GM23338 (cell line): ENCODE measurements around the gene CACNA1C. TPM values are rescaled to one million over a fixed set of nuclear protein-coding genes. Genes with fewer than 3 reads are reported as not detected.

Experiments used
- ATAC-seq: fragments of 200-7000 bp; cut with Tn5 transposase; 3 replicates; pipeline ENCODE4 v1.9.1; 2020
- DNase-seq: peaks from one replicate; pipeline ENCODE4 v3.0.0-alpha.2; 2015; ENCODE audit warnings: low spot score
- H2AFZ ChIP-seq: fragments of 200-600 bp; sonication (generic); 2 replicates; pipeline ENCODE4 v1.8.0; 2016; ENCODE audit warnings: antibody characterized with exemption, mild to moderate bottlenecking, moderate library complexity
- H3F3A ChIP-seq: fragments of 200-600 bp; sonication (generic); replicated peaks from 2 replicates; pipeline ENCODE4 v1.8.0; 2017; ENCODE audit warnings: antibody characterized with exemption, mixed run types, low read depth
- H3K27ac ChIP-seq: fragments of 200-600 bp; sonication (generic); 2 replicates; pipeline ENCODE4 v1.6.1; 2016; ENCODE audit warnings: low read depth
- H3K27me3 ChIP-seq: fragments of 200-600 bp; sonication (generic); 2 replicates; pipeline ENCODE4 v1.8.0; 2016; ENCODE audit warnings: mild to moderate bottlenecking, mixed run types, moderate library complexity; ENCODE audit not compliant: insufficient read depth
- H3K36me3 ChIP-seq: fragments of 200-600 bp; sonication (generic); 2 replicates; pipeline ENCODE4 v1.8.0; 2016; ENCODE audit warnings: mild to moderate bottlenecking; ENCODE audit not compliant: insufficient read depth
- H3K4me1 ChIP-seq: fragments of 200-600 bp; sonication (generic); 2 replicates; pipeline ENCODE4 v1.8.0; 2016; ENCODE audit warnings: mild to moderate bottlenecking, moderate library complexity; ENCODE audit not compliant: insufficient read depth
- H3K4me2 ChIP-seq: fragments of 200-600 bp; sonication (generic); 2 replicates; pipeline ENCODE4 v1.7.1; 2017; ENCODE audit warnings: mixed run types
- H3K4me3 ChIP-seq: fragments of 200-600 bp; sonication (generic); 2 replicates; pipeline ENCODE4 v1.6.1; 2016; ENCODE audit warnings: mixed run types
- H3K79me2 ChIP-seq: fragments of 200-600 bp; sonication (generic); replicated peaks from 2 replicates; pipeline ENCODE4 v1.8.0; 2017; ENCODE audit warnings: mild to moderate bottlenecking; ENCODE audit not compliant: insufficient read depth
- H3K9me2 ChIP-seq: fragments of 200-600 bp; sonication (generic); 2 replicates; pipeline ENCODE4 v1.8.0; 2017; ENCODE audit not compliant: insufficient read depth
- H4K20me1 ChIP-seq: fragments of 200-600 bp; sonication (generic); replicated peaks from 2 replicates; pipeline ENCODE4 v1.8.0; 2017; ENCODE audit warnings: mild to moderate bottlenecking; ENCODE audit not compliant: insufficient read depth
- H3K27ac Mint-ChIP-seq: 2 replicates; pipeline ENCODE4 v1.8.0; 2020; ENCODE audit warnings: inconsistent platforms, mild to moderate bottlenecking, moderate library complexity, mixed read lengths
- H3K27me3 Mint-ChIP-seq: 3 replicates; pipeline ENCODE4 v1.8.0; 2022; ENCODE audit warnings: low read depth, mild to moderate bottlenecking, moderate library complexity, mixed read lengths, inconsistent platforms; ENCODE audit not compliant: insufficient read depth, poor library complexity
- H3K36me3 Mint-ChIP-seq: 3 replicates; pipeline ENCODE4 v1.8.0; 2021; ENCODE audit warnings: low read depth, mild to moderate bottlenecking, inconsistent platforms, moderate library complexity, mixed read lengths
- H3K4me1 Mint-ChIP-seq: 3 replicates; pipeline ENCODE4 v1.8.0; 2020; ENCODE audit warnings: mild to moderate bottlenecking, inconsistent platforms, mixed read lengths
- H3K4me3 Mint-ChIP-seq: 3 replicates; pipeline ENCODE4 v1.8.0; 2021; ENCODE audit warnings: moderate library complexity, mild to moderate bottlenecking, inconsistent platforms, mixed read lengths
- H3K9me3 Mint-ChIP-seq: 3 replicates; pipeline ENCODE4 v1.8.0; 2020; ENCODE audit warnings: moderate library complexity, mild to moderate bottlenecking, inconsistent platforms, mixed read lengths
- CREB1 ChIP-seq: fragments of 250-450 bp; sonication (Bioruptor Pico); IDR thresholded peaks from 2 replicates; pipeline ENCODE4 v1.5.0; 2020; ENCODE audit warnings: low read depth, mild to moderate bottlenecking, moderate library complexity
- CTCF ChIP-seq, 2 experiments: fragments of 200-600 bp in 1 of 2; sonication (generic) in 1 of 2; conservative IDR thresholded peaks; 2 replicates each; pipeline versions ENCODE4 v1.5.1 to v1.6.1; 2016 to 2017; ENCODE audit warnings: antibody characterized with exemption in 2 of 2, low read depth in 2 of 2, mild to moderate bottlenecking in 2 of 2, moderate library complexity in 1 of 2
- ETS1 ChIP-seq: IDR thresholded peaks from 2 replicates; pipeline ENCODE4 v1.6.1; 2016; ENCODE audit warnings: antibody characterized with exemption
- EZH2phosphoT487 ChIP-seq: fragments of 200-600 bp; sonication (generic); IDR thresholded peaks from one replicate; pipeline ENCODE4 v1.8.1; 2018; ENCODE audit warnings: antibody characterized with exemption; ENCODE audit not compliant: unreplicated experiment
- JUNB ChIP-seq: IDR thresholded peaks from one replicate; pipeline ENCODE4 v1.6.1; 2016; ENCODE audit warnings: antibody characterized with exemption; ENCODE audit not compliant: unreplicated experiment
- NANOG ChIP-seq: IDR thresholded peaks from 2 replicates; pipeline ENCODE4 v1.6.1; 2016; ENCODE audit warnings: antibody characterized with exemption, borderline replicate concordance
- REST ChIP-seq: IDR thresholded peaks from one replicate; pipeline ENCODE4 v1.6.1; 2018; ENCODE audit warnings: antibody characterized with exemption; ENCODE audit not compliant: unreplicated experiment
- STAT1 ChIP-seq: IDR thresholded peaks from one replicate; pipeline ENCODE4 v1.6.1; 2016; ENCODE audit warnings: antibody characterized with exemption; ENCODE audit not compliant: unreplicated experiment
- ZNF114 ChIP-seq: fragments of 250-450 bp; sonication (Bioruptor Pico); IDR thresholded peaks from 2 replicates; pipeline ENCODE4 v1.5.0; 2020; ENCODE audit warnings: mild to moderate bottlenecking, moderate library complexity
- ZNF331 ChIP-seq: fragments of 250-450 bp; sonication (Bioruptor Pico); IDR thresholded peaks from 2 replicates; pipeline ENCODE4 v1.5.0; 2020; ENCODE audit warnings: low read depth, mild to moderate bottlenecking, moderate library complexity
- ZNF462 ChIP-seq: fragments of 250-450 bp; sonication (Bioruptor Pico); IDR thresholded peaks from 2 replicates; pipeline ENCODE4 v1.5.0; 2020; ENCODE audit warnings: mild to moderate bottlenecking, moderate library complexity
- polyA plus RNA-seq: library from polyadenylated mRNA; unstranded; fragments of >200 nt; fragmentation: Nextera tagmentation; extraction: Ambion mirVana; gene quantifications from 2 replicates; pipeline ENCODE4 v1.2.1, GENCODE V29; 2016
- total RNA-seq: library from RNA; depleted of rRNA; stranded (reverse); fragments of >200 nt; shearing (Covaris generic); gene quantifications from 2 replicates; pipeline ENCODE4 v1.2.3, GENCODE V29; 2014

Gene CACNA1C
- total and polyA plus RNA-seq, 2 experiments from 2014 or later: 0.78 to 2.1 TPM

DNA sequence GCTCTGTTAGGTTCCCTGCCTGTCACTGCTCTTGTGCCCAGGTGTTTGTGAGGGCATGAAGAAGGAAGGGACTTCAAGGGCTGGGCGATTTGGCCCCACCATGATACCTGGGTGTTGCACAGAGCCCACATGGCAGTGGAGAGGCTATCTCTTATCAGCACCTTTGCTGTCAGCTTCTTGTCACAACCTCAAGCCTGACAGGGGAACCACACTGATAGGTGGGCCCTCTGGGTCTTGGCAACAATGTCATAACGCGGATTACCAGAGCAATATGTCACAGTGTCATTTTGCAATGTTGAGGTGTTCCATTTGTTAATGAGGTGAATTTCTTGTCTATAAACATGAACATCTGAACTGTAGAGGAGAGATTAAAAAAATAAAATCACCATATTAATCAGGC is 22.9 kb upstream of the CACNA1C start:
- no peak for TF ChIP-seq ETS1
- no peak for TF ChIP-seq CREB1
- TF ChIP-seq NANOG: no peak
- no peak for TF ChIP-seq ZNF114 (CRISPR knock-in tag)
- TF ChIP-seq ZNF331: no peak
- TF ChIP-seq JUNB: no peak
- TF ChIP-seq CTCF (conservative IDR thresholded peaks at IDR 0.05; ENCODE audit: low read depth in 2 of 2): no peak
- TF ChIP-seq REST: no peak
- TF ChIP-seq STAT1: no peak
- TF ChIP-seq EZH2phosphoT487: no peak
- TF ChIP-seq ZNF462 (CRISPR knock-in tag): no peak
- DNase-seq (no peak), ATAC-seq (no peak)
- Mint-ChIP-seq H3K4me3 (no peak overlapping the region), H3K4me1 (peaks cover 3% of the 10 kb centered on the region; the same call in 2 of the 3 replicates), H3K27me3 (peaks cover 11% of the 10 kb centered on the region), H3K27ac (no peak overlapping the region), H3K9me3 (no peaks in the 10 kb centered on the region), H3K36me3 (no peaks in the 10 kb centered on the region)
- no peaks in the 10 kb centered on the region for H3K36me3 ChIP-seq
- H3K4me1 ChIP-seq: no peaks in the 10 kb centered on the region
- no peak overlapping the region for H3K27ac ChIP-seq
- no peaks in the 10 kb centered on the region for H3K9me2 ChIP-seq
- H3K4me3 ChIP-seq: no peak overlapping the region
- no peak overlapping the region for H3K4me2 ChIP-seq
- 0 out of 2 replicates have a peak, but pooled peaks cover 4% of the 10 kb centered on the region for H3F3A ChIP-seq
- no peak overlapping the region for H2AFZ ChIP-seq
- H3K79me2 ChIP-seq: no peaks in the 10 kb centered on the region
- H3K27me3 ChIP-seq: peaks cover 17% of the 10 kb centered on the region
- H4K20me1 ChIP-seq: no peaks in the 10 kb centered on the region
